Measurements from ENCODE around the gene TECTA.
A peak's percentile ranks its signal among the peaks of the same experiment; 100 is the strongest.

Gene TECTA

DNA sequence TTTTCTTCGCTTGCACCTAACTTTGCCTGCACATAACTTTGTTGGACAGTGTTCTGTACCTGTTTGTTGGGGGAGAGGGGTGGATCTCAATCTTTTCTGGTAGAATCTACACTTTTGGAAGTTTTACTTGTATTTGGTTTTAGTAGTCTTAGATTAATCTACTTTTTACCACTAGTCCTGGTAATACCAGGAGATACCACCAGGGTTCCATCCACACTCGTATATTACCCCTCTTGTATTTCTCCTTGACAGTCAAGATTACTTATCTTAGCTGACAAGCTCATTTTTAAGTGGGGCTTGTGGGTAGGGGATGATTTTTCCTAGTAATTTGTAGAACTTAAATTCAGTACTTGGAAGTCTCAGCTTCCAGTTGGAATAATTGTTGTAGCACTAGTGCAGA is 37.3 kb upstream of the TECTA start:
- TF ChIP-seq, protein P1, sequence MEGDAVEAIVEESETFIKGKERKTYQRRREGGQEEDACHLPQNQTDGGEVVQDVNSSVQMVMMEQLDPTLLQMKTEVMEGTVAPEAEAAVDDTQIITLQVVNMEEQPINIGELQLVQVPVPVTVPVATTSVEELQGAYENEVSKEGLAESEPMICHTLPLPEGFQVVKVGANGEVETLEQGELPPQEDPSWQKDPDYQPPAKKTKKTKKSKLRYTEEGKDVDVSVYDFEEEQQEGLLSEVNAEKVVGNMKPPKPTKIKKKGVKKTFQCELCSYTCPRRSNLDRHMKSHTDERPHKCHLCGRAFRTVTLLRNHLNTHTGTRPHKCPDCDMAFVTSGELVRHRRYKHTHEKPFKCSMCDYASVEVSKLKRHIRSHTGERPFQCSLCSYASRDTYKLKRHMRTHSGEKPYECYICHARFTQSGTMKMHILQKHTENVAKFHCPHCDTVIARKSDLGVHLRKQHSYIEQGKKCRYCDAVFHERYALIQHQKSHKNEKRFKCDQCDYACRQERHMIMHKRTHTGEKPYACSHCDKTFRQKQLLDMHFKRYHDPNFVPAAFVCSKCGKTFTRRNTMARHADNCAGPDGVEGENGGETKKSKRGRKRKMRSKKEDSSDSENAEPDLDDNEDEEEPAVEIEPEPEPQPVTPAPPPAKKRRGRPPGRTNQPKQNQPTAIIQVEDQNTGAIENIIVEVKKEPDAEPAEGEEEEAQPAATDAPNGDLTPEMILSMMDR (IDR thresholded peaks at IDR 0.05; ENCODE audit: insufficient read depth, low read length) = peak; percentile 7
- TF ChIP-seq SPI1 (IDR thresholded peaks at IDR 0.05; ENCODE audit: borderline replicate concordance, low read depth) = no peak
- Histone ChIP-seq H3K27ac (replicated peaks) (no peak overlapping the region), H3K27me3 (ENCODE audit: insufficient read depth, poor library complexity, severe bottlenecking) (no peaks in the 10 kb centered on the region), H3K4me3 (replicated peaks; ENCODE audit: insufficient read depth, low read length) (no peak overlapping the region)
- no peak for DNase-seq (ENCODE audit: low read depth in 1 of 2, low spot score in 1 of 2)

DNA sequence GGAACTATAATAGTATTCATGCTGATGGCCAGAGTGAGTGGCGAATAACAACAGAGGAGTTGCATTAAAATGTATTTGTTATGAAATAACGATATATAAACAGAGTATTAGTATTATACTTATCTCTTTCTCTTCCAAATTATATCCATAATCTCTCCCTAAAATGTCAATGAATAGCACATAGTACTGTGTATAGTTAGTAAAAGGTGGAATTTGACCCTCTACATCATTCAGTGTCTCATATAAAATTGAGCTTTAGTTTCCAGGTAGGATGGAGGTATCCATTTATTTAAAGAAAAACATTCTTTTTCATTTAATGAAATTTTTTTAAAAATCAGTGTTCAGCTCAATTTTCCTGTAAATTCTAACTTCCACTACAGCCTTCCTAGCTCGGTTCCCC is 34.4 kb upstream of the TECTA start:
- no peaks in the 10 kb centered on the region for H3K27me3 ChIP-seq (ENCODE audit: insufficient read depth, poor library complexity, severe bottlenecking)

DNA sequence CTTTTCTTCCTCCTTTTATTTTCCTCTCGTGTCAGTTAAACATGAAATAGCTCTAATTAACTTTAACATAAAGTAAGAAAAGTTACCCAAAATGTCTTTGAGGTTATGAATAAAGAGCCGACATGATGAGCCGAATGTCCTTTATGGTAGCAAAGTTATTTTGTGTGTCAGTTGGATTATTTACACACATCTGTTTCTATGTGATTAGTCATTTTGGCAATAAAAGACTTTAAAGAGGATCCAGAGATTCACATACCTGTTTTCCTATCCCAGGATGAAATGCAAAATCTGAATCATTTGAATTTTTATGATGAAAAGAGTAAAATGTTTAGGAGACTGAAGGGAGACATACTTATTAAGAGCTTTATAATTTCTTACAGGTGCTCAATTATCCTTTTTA is 34.0 kb upstream of the TECTA start:
- TF ChIP-seq, protein P2, sequence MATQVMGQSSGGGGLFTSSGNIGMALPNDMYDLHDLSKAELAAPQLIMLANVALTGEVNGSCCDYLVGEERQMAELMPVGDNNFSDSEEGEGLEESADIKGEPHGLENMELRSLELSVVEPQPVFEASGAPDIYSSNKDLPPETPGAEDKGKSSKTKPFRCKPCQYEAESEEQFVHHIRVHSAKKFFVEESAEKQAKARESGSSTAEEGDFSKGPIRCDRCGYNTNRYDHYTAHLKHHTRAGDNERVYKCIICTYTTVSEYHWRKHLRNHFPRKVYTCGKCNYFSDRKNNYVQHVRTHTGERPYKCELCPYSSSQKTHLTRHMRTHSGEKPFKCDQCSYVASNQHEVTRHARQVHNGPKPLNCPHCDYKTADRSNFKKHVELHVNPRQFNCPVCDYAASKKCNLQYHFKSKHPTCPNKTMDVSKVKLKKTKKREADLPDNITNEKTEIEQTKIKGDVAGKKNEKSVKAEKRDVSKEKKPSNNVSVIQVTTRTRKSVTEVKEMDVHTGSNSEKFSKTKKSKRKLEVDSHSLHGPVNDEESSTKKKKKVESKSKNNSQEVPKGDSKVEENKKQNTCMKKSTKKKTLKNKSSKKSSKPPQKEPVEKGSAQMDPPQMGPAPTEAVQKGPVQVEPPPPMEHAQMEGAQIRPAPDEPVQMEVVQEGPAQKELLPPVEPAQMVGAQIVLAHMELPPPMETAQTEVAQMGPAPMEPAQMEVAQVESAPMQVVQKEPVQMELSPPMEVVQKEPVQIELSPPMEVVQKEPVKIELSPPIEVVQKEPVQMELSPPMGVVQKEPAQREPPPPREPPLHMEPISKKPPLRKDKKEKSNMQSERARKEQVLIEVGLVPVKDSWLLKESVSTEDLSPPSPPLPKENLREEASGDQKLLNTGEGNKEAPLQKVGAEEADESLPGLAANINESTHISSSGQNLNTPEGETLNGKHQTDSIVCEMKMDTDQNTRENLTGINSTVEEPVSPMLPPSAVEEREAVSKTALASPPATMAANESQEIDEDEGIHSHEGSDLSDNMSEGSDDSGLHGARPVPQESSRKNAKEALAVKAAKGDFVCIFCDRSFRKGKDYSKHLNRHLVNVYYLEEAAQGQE (IDR thresholded peaks at IDR 0.05; ENCODE audit: insufficient replicate concordance, low read depth) = no peak
- TF ChIP-seq GABPA (IDR thresholded peaks at IDR 0.05; ENCODE audit: low read depth) (no peak), POLR2AphosphoS5 (IDR thresholded peaks at IDR 0.05; ENCODE audit: low read depth) (no peak)
- H3K27ac ChIP-seq (replicated peaks) = no peak overlapping the region
- no peaks in the 10 kb centered on the region for H3K27me3 ChIP-seq (ENCODE audit: insufficient read depth, poor library complexity, severe bottlenecking)

More for the DNA sequence above, 34.4 kb upstream of the TECTA start:
- TF ChIP-seq, protein P1 (IDR thresholded peaks at IDR 0.05; ENCODE audit: insufficient read depth, low read length) = no peak
- no peak for TF ChIP-seq POLR2AphosphoS5 (IDR thresholded peaks at IDR 0.05; ENCODE audit: low read depth)
- TF ChIP-seq, protein P2 (IDR thresholded peaks at IDR 0.05; ENCODE audit: insufficient replicate concordance, low read depth) = no peak
- no peak for TF ChIP-seq SPI1 (IDR thresholded peaks at IDR 0.05; ENCODE audit: borderline replicate concordance, low read depth)
- no peak for TF ChIP-seq GABPA (IDR thresholded peaks at IDR 0.05; ENCODE audit: low read depth)
- no peak overlapping the region for H3K4me3 ChIP-seq (replicated peaks; ENCODE audit: insufficient read depth, low read length)
- no peak overlapping the region for H3K27ac ChIP-seq (replicated peaks)
- no peak for DNase-seq (ENCODE audit: low read depth in 1 of 2, low spot score in 1 of 2)

DNA sequence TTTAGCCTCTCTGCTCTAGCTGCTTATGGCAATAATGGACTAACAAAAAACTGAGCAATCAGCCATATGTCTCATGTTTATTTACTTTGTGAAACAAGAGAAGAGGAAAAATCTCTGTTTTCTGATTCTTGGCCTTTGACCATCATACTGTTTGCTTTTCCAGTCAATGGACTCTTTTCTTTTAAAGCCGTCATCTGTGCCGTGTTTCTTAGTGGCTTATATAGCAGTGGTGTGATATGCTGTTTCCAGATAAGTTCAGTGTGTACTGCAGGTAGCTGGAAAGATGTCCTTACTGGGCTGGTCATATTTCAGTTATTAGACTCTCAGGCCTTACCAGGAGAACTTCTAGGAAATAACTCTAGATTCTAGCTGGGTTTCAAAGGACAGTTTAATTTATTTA is 33.6 kb upstream of the TECTA start:
- no peak for DNase-seq (ENCODE audit: low read depth in 1 of 2, low spot score in 1 of 2)
- Histone ChIP-seq H3K27ac (replicated peaks) (no peak overlapping the region), H3K27me3 (ENCODE audit: insufficient read depth, poor library complexity, severe bottlenecking) (no peaks in the 10 kb centered on the region), H3K4me3 (replicated peaks; ENCODE audit: insufficient read depth, low read length) (no peak overlapping the region)
- TF ChIP-seq, protein P2 (IDR thresholded peaks at IDR 0.05; ENCODE audit: insufficient replicate concordance, low read depth) = no peak
- TF ChIP-seq, protein P1 (IDR thresholded peaks at IDR 0.05; ENCODE audit: insufficient read depth, low read length) = no peak
- no peak for TF ChIP-seq SPI1 (IDR thresholded peaks at IDR 0.05; ENCODE audit: borderline replicate concordance, low read depth)
- TF ChIP-seq POLR2AphosphoS5 (IDR thresholded peaks at IDR 0.05; ENCODE audit: low read depth) = no peak
- no peak for TF ChIP-seq GABPA (IDR thresholded peaks at IDR 0.05; ENCODE audit: low read depth)

More for the DNA sequence above, 34.0 kb upstream of the TECTA start:
- no peak overlapping the region for H3K4me3 ChIP-seq (replicated peaks; ENCODE audit: insufficient read depth, low read length)
- DNase-seq (ENCODE audit: low read depth in 1 of 2, low spot score in 1 of 2) = no peak

Measured in HL-60 (cell line).